C4-2B (cell line): ENCODE data around the gene DACT3.

Experiments used
- CTCF ChIP-seq: fragments of 450-650 bp; conservative IDR thresholded peaks from 2 replicates; pipeline ENCODE4 v1.5.1; 2017; ENCODE audit warnings: mild to moderate bottlenecking
- ZFX ChIP-seq: fragments of 450-650 bp; IDR thresholded peaks from 2 replicates; pipeline ENCODE4 v1.6.1; 2017

- TF ChIP-seq CTCF: peak; percentile 78
- no peak for TF ChIP-seq ZFX
Observed at GRCh38 chr19:46614114-46614722, 46.8 kb downstream of the DACT3 start.
